T-cell (primary cell): ENCODE measurements around the gene SLC47A2. TPM values are rescaled to one million over a fixed set of nuclear protein-coding genes. Genes with fewer than 3 reads are reported as not detected.

Source experiments
- ATAC-seq, 4 experiments: fragments of 200-7000 bp in 3 of 4; fragments of 150-1000 bp in 1 of 4; cut with Tn5 transposase; replicated peaks in 1 of 4; 1 replicate in 3 of 4; 2 replicates in 1 of 4; pipeline ENCODE4 v1.10.0; 2021; ENCODE audit warnings: moderate library complexity in 3 of 4, mild to moderate bottlenecking in 2 of 4, moderate number of reproducible peaks in 1 of 4
- CTCF ChIA-PET, 2 donors: fragments of 300-600 bp; sonication (Branson Sonifier 250); formaldehyde crosslinking; loops; one replicate each; lab custom pipeline; 2022; ENCODE audit warnings: antibody characterized with exemption in 2 of 2; lab: Charles Lee
- POLR2A ChIA-PET, 2 donors: fragments of 300-600 bp; sonication (Branson Sonifier 250); formaldehyde crosslinking; loops; one replicate each; lab custom pipeline; 2022; ENCODE audit warnings: antibody characterized with exemption in 2 of 2; lab: Charles Lee
- DNase-seq, 35 experiments: peaks; one replicate each; pipeline versions ENCODE4 v3.0.0 to v3.0.0-alpha.2; 2013 to 2023
- H3K27ac ChIP-seq: one replicate; pipeline ENCODE4 v1.5.1; 2013; ENCODE audit warnings: low read length
- H3K27me3 ChIP-seq, 2 experiments: replicated peaks in 1 of 2; 1 replicate in 1 of 2; 2 replicates in 1 of 2; pipeline versions ENCODE4 v1.6.1 to v1.7.0; 2013; ENCODE audit warnings: low read length in 1 of 2, mixed read lengths in 1 of 2; ENCODE audit not compliant: control insufficient read depth in 2 of 2, insufficient read depth in 2 of 2; ENCODE audit errors: extremely low read depth in 1 of 2
- H3K36me3 ChIP-seq, 2 donors: 1 replicate in 1 of 2; 2 replicates in 1 of 2; pipeline versions ENCODE4 v1.6.1 to v1.7.0; 2013; ENCODE audit warnings: low read length in 1 of 2; ENCODE audit not compliant: control insufficient read depth in 2 of 2, insufficient read depth in 1 of 2; ENCODE audit errors: extremely low read depth in 1 of 2
- H3K4me1 ChIP-seq, 2 experiments: 1 replicate in 1 of 2; 2 replicates in 1 of 2; pipeline versions ENCODE4 v1.6.1 to v1.7.0; 2013; ENCODE audit warnings: low read length in 2 of 2, mixed read lengths in 1 of 2; ENCODE audit not compliant: insufficient read depth in 2 of 2, control insufficient read depth in 1 of 2; ENCODE audit errors: extremely low read depth in 1 of 2
- H3K4me3 ChIP-seq, 2 donors: 1 replicate in 1 of 2; 2 replicates in 1 of 2; pipeline versions ENCODE4 v1.5.1 to v1.7.0; 2013; ENCODE audit warnings: mild to moderate bottlenecking in 2 of 2, low read length in 1 of 2, moderate library complexity in 1 of 2; ENCODE audit not compliant: control insufficient read depth in 1 of 2; ENCODE audit errors: extremely low read depth in 1 of 2
- H3K9me3 ChIP-seq: 2 replicates; pipeline ENCODE4 v1.7.0; 2013
- H3K27ac Mint-ChIP-seq, 2 donors: one replicate each; pipeline ENCODE4 v1.8.0; 2020 to 2021; ENCODE audit warnings: mild to moderate bottlenecking in 2 of 2, mixed read lengths in 2 of 2
- H3K27me3 Mint-ChIP-seq, 2 donors: one replicate each; pipeline ENCODE4 v1.8.0; 2021 to 2022; ENCODE audit warnings: mixed read lengths in 2 of 2
- H3K36me3 Mint-ChIP-seq: one replicate; pipeline ENCODE4 v1.8.0; 2021; ENCODE audit warnings: mixed read lengths
- H3K4me1 Mint-ChIP-seq, 3 donors: one replicate each; pipeline ENCODE4 v1.8.0; 2020 to 2022; ENCODE audit warnings: mixed read lengths in 3 of 3, mild to moderate bottlenecking in 1 of 3
- H3K4me3 Mint-ChIP-seq, 3 donors: one replicate each; pipeline ENCODE4 v1.8.0; 2020 to 2022; ENCODE audit warnings: mild to moderate bottlenecking in 3 of 3, mixed read lengths in 3 of 3, moderate library complexity in 3 of 3
- H3K9me3 Mint-ChIP-seq, 3 donors: one replicate each; pipeline ENCODE4 v1.8.0; 2020 to 2022; ENCODE audit warnings: mixed read lengths in 3 of 3
- WGBS: methylation state at CpG from one replicate; pipeline ENCODE4 v1.1.5; 2013; ENCODE audit warnings: missing lambda C conversion rate; ENCODE audit not compliant: insufficient coverage; 5-methylcytosine and 5-hydroxymethylcytosine counted together
- total RNA-seq, 35 experiments: library from RNA in 6 of 35; stranded (reverse) in 6 of 35; fragments of 120-200 nt in 1 of 35; gene quantifications; one replicate each; pipeline versions ENCODE4 v1.2.1 to v1.2.4 and lab custom pipeline; 2013 to 2026

SLC47A2 gene
- total RNA-seq, 5 donors from 2014 or later (not counting 1 experiment from before 2014, with no cell fraction given), result not detected

- no peaks in the 10 kb centered on the region for H3K9me3 Mint-ChIP-seq
- H3K27ac Mint-ChIP-seq, result no peak overlapping the region
- Histone ChIP-seq H3K4me1 (no peaks in the 10 kb centered on the region), H3K4me3 (no peak overlapping the region), H3K27me3 (no peaks in the 10 kb centered on the region), H3K36me3 (peaks cover 0 to 18% of the 10 kb centered on the region in 2 donors), H3K9me3 (no peaks in the 10 kb centered on the region), H3K27ac (no peak overlapping the region)
- peaks cover 26% of the 10 kb centered on the region for H3K36me3 Mint-ChIP-seq
- H3K4me1 Mint-ChIP-seq, result no peaks in the 10 kb centered on the region
- H3K4me3 Mint-ChIP-seq, result no peak overlapping the region
- WGBS, result 93% methylated on average over 3 of the region's 5 CpGs
- ChIA-PET POLR2A (no interaction called here), CTCF (no interaction called here)
- no peaks in the 10 kb centered on the region for H3K27me3 Mint-ChIP-seq
- ATAC-seq (no peak), DNase-seq (no peak)
Measured at GRCh38 chr17:19677736-19678379, 38.5 kb downstream of the SLC47A2 start.

- no peak for ATAC-seq
- Histone ChIP-seq H3K27ac (no peak overlapping the region), H3K36me3 (peaks cover 0 to 25% of the 10 kb centered on the region in 2 donors), H3K27me3 (no peaks in the 10 kb centered on the region), H3K9me3 (no peaks in the 10 kb centered on the region), H3K4me1 (no peaks in the 10 kb centered on the region), H3K4me3 (no peak overlapping the region)
- no peak overlapping the region for H3K27ac Mint-ChIP-seq
- no peaks in the 10 kb centered on the region for H3K9me3 Mint-ChIP-seq
- H3K36me3 Mint-ChIP-seq, result peaks cover 34% of the 10 kb centered on the region
- ChIA-PET POLR2A (no interaction called here), CTCF (no interaction called here)
- no peak overlapping the region for H3K4me3 Mint-ChIP-seq
- 97% methylated on average over 3 of the region's 4 CpGs for WGBS
- H3K4me1 Mint-ChIP-seq, result no peaks in the 10 kb centered on the region
- no peaks in the 10 kb centered on the region for H3K27me3 Mint-ChIP-seq
- DNase-seq, result no peak
Measured at GRCh38 chr17:19676896-19677295, 39.5 kb downstream of the SLC47A2 start.

GRCh38 chr17:19673623-19674022 is 42.8 kb downstream of the SLC47A2 start:
- ChIA-PET POLR2A (interaction anchor here in 1 of 2 donors (0.5 kb wide), 1 partner anchor 112 kb away, joined by 3 read pairs; no protein-coding TSS in a partner anchor), CTCF (no interaction called here)
- Mint-ChIP-seq H3K27me3 (no peaks in the 10 kb centered on the region), H3K9me3 (no peaks in the 10 kb centered on the region), H3K36me3 (peaks cover 40% of the 10 kb centered on the region), H3K4me1 (peaks cover 0 to 2% (median 0%) of the 10 kb centered on the region in 3 donors), H3K4me3 (no peak overlapping the region), H3K27ac (no peak overlapping the region)
- DNase-seq (no peak), ATAC-seq (no peak)
- Histone ChIP-seq H3K27me3 (no peaks in the 10 kb centered on the region), H3K36me3 (peaks cover 0 to 33% of the 10 kb centered on the region in 2 donors), H3K4me1 (no peaks in the 10 kb centered on the region), H3K9me3 (no peaks in the 10 kb centered on the region), H3K4me3 (no peak overlapping the region), H3K27ac (no peak overlapping the region)
- no CpG with 5 or more reads among the region's 3 CpGs for WGBS

- ChIA-PET POLR2A (no interaction called here), CTCF (no interaction called here)
- no peak overlapping the region for H3K27ac Mint-ChIP-seq
- H3K4me1 Mint-ChIP-seq, result peaks cover 0 to 2% (median 0%) of the 10 kb centered on the region in 3 donors
- H3K4me3 Mint-ChIP-seq, result no peak overlapping the region
- H3K36me3 Mint-ChIP-seq, result peaks cover 37% of the 10 kb centered on the region
- Histone ChIP-seq H3K4me1 (no peaks in the 10 kb centered on the region), H3K27me3 (no peaks in the 10 kb centered on the region), H3K9me3 (no peaks in the 10 kb centered on the region), H3K36me3 (peaks cover 0 to 28% of the 10 kb centered on the region in 2 donors), H3K4me3 (no peak overlapping the region), H3K27ac (no peak overlapping the region)
- 81% methylated on average over 5 of the region's 5 CpGs for WGBS
- no peak for ATAC-seq
- no peak for DNase-seq
- H3K27me3 Mint-ChIP-seq, result no peaks in the 10 kb centered on the region
- H3K9me3 Mint-ChIP-seq, result no peaks in the 10 kb centered on the region
Measured at GRCh38 chr17:19672009-19672750, 44.2 kb downstream of the SLC47A2 start.

- H3K27ac Mint-ChIP-seq, result no peak overlapping the region
- DNase-seq (no peak), ATAC-seq (no peak)
- H3K4me1 ChIP-seq, result no peaks in the 10 kb centered on the region
- 100% methylated on average over 2 of the region's 4 CpGs for WGBS
- no peaks in the 10 kb centered on the region for H3K9me3 Mint-ChIP-seq
- no peaks in the 10 kb centered on the region for H3K27me3 ChIP-seq
- no peak overlapping the region for H3K4me3 Mint-ChIP-seq
- peaks cover 0 to 2% (median 0%) of the 10 kb centered on the region in 3 donors for H3K4me1 Mint-ChIP-seq
- H3K9me3 ChIP-seq, result no peaks in the 10 kb centered on the region
- no peak overlapping the region for H3K27ac ChIP-seq
- H3K27me3 Mint-ChIP-seq, result no peaks in the 10 kb centered on the region
- ChIA-PET CTCF (interaction anchor here in 1 of 2 donors (0.5 kb wide), 1 partner anchor 18 kb away, joined by 3 read pairs; no protein-coding TSS in a partner anchor), POLR2A (no interaction called here)
- H3K36me3 ChIP-seq, result peaks cover 0 to 25% of the 10 kb centered on the region in 2 donors
- H3K36me3 Mint-ChIP-seq, result peaks cover 33% of the 10 kb centered on the region
- H3K4me3 ChIP-seq, result no peak overlapping the region
Measured at GRCh38 chr17:19671433-19671832, 45.0 kb downstream of the SLC47A2 start.

- no peaks in the 10 kb centered on the region for H3K4me1 ChIP-seq
- H3K27me3 ChIP-seq, result no peaks in the 10 kb centered on the region
- 100% methylated on average over 1 of the region's 2 CpGs for WGBS
- no peaks in the 10 kb centered on the region for H3K27me3 Mint-ChIP-seq
- peaks cover 0 to 28% of the 10 kb centered on the region in 2 donors for H3K36me3 ChIP-seq
- DNase-seq, result no peak
- H3K36me3 Mint-ChIP-seq, result peaks cover 32% of the 10 kb centered on the region
- H3K9me3 Mint-ChIP-seq, result no peaks in the 10 kb centered on the region
- H3K4me1 Mint-ChIP-seq, result peaks cover 0 to 2% (median 0%) of the 10 kb centered on the region in 3 donors
- no peak overlapping the region for H3K4me3 Mint-ChIP-seq
- no peak overlapping the region for H3K27ac ChIP-seq
- no peak overlapping the region for H3K4me3 ChIP-seq
- H3K9me3 ChIP-seq, result no peaks in the 10 kb centered on the region
- no peak for ATAC-seq
- ChIA-PET CTCF (interaction anchor here in 1 of 2 donors (0.5 kb wide), 1 partner anchor 17 kb away, joined by 3 read pairs; no protein-coding TSS in a partner anchor), POLR2A (no interaction called here)
- no peak overlapping the region for H3K27ac Mint-ChIP-seq
Measured at GRCh38 chr17:19670908-19671307, 45.5 kb downstream of the SLC47A2 start.
